Esophagus squamous epithelium (tissue), 5 donors: ENCODE data around the gene COL28A1. TPM values are rescaled to one million over a fixed set of nuclear protein-coding genes. Genes with fewer than 3 reads are reported as not detected.
A peak's percentile ranks its signal among the peaks of the same experiment; 100 is the strongest.

Experiments
- DNase-seq: peaks from one replicate; lab custom pipeline; 2025; lab: John Stamatoyannopoulos, UW
- H3K27ac ChIP-seq, 4 donors: fragments of 200-600 bp; sonication (generic); one replicate each; pipeline ENCODE4 v1.5.1; 2016 to 2019; ENCODE audit warnings: mild to moderate bottlenecking in 1 of 4
- H3K27me3 ChIP-seq, 4 donors: fragments of 200-600 bp; sonication (generic); 1 replicate in 3 of 4; 2 replicates in 1 of 4; pipeline versions ENCODE4 v1.5.1 to v1.6.0; 2017 to 2021; ENCODE audit warnings: antibody characterized with exemption in 1 of 4
- H3K36me3 ChIP-seq, 3 donors: fragments of 200-600 bp; sonication (generic); one replicate each; pipeline ENCODE4 v1.5.1; 2016 to 2019
- H3K4me1 ChIP-seq, 3 donors: fragments of 200-600 bp; sonication (generic); one replicate each; pipeline ENCODE4 v1.5.1; 2017 to 2019
- H3K4me3 ChIP-seq, 4 donors: fragments of 200-600 bp; sonication (generic); 1 replicate in 3 of 4; 2 replicates in 1 of 4; pipeline ENCODE4 v1.5.1; 2016 to 2019; ENCODE audit warnings: mild to moderate bottlenecking in 2 of 4, moderate library complexity in 1 of 4
- H3K9me3 ChIP-seq, 3 donors: fragments of 200-600 bp; sonication (generic); one replicate each; pipeline ENCODE4 v1.5.1; 2016 to 2019
- POLR2A ChIP-seq, 4 donors: fragments of 450-650 bp; IDR thresholded peaks; one replicate each; pipeline ENCODE4 v1.6.1; 2017; ENCODE audit warnings: antibody characterized with exemption in 4 of 4, mild to moderate bottlenecking in 4 of 4, moderate library complexity in 3 of 4
- WGBS, 2 donors: methylation state at CpG; one replicate each; pipeline ENCODE4 v1.1.5; 2018; 5-methylcytosine and 5-hydroxymethylcytosine counted together
- intact Hi-C: fragments of 100-400 bp; cut with DNase I; formaldehyde crosslinking; loops from one replicate; pipeline ENCODE4 v1.15.0; 2022
- total RNA-seq, 4 donors: library from RNA; depleted of rRNA; stranded (reverse); fragments of >200 nt; gene quantifications; one replicate each; pipeline ENCODE4 v1.1.0, GENCODE V29; 2016
- TF ChIP-seq, protein P1 (sequence below), 6 experiments: fragments of 450-650 bp in 4 of 6; fragments of 200-600 bp in 2 of 6; sonication (generic) in 2 of 6; IDR thresholded peaks; one replicate each; pipeline ENCODE4 v1.5.1; 2016 to 2019; ENCODE audit warnings: antibody characterized with exemption in 6 of 6, mild to moderate bottlenecking in 4 of 6, moderate library complexity in 4 of 6
- donor health status: DM: yes; HTN: yes; CAD: no.

COL28A1 gene
- total RNA-seq, 4 donors from 2014 or later, result 0.11 to 3.1 (median 0.40) TPM

GRCh38 chr7:7327423-7327822, 208.2 kb downstream of the COL28A1 start:
- H3K4me1 ChIP-seq, result peaks cover 20 to 100% (median 37%) of the 10 kb centered on the region in 3 donors
- no peaks in the 10 kb centered on the region for H3K27me3 ChIP-seq
- WGBS, 2 donors, result 23 to 36% methylated on average over 2 of the region's 2 CpGs
- DNase-seq, result no peak
- no peak overlapping the region for H3K4me3 ChIP-seq
- no peak for TF ChIP-seq POLR2A (IDR thresholded peaks at IDR 0.05)
- TF ChIP-seq, protein P1, sequence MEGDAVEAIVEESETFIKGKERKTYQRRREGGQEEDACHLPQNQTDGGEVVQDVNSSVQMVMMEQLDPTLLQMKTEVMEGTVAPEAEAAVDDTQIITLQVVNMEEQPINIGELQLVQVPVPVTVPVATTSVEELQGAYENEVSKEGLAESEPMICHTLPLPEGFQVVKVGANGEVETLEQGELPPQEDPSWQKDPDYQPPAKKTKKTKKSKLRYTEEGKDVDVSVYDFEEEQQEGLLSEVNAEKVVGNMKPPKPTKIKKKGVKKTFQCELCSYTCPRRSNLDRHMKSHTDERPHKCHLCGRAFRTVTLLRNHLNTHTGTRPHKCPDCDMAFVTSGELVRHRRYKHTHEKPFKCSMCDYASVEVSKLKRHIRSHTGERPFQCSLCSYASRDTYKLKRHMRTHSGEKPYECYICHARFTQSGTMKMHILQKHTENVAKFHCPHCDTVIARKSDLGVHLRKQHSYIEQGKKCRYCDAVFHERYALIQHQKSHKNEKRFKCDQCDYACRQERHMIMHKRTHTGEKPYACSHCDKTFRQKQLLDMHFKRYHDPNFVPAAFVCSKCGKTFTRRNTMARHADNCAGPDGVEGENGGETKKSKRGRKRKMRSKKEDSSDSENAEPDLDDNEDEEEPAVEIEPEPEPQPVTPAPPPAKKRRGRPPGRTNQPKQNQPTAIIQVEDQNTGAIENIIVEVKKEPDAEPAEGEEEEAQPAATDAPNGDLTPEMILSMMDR (IDR thresholded peaks at IDR 0.05), result no peak
- H3K27ac ChIP-seq, result peak overlapping the region in 2 of 4 donors; percentile 49 to 73
- H3K9me3 ChIP-seq, result no peaks in the 10 kb centered on the region
- no peaks in the 10 kb centered on the region for H3K36me3 ChIP-seq
- intact Hi-C loops, result no loop called here

DNA sequence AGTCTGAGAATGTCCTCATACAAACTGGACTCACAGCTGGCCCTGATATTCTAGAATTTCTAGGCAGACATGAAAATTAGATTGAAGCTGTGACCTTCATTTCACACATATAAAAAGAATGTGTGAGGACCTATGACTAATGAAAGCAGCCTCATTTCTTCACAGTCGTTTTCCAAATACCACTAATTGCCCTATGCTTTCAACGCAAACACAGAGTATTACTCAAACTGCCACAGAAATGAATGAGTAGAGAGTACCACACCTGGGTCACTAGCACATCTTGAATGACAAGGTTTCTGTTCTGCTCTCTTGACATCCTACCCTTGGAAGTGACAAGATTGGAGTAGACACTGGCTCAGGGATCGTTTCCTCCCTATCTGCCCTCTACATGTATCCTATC, 211.0 kb downstream of the COL28A1 start:
- TF ChIP-seq, protein P1 (IDR thresholded peaks at IDR 0.05), result no peak
- no peak for TF ChIP-seq POLR2A (IDR thresholded peaks at IDR 0.05)
- Histone ChIP-seq H3K36me3 (no peaks in the 10 kb centered on the region), H3K9me3 (no peaks in the 10 kb centered on the region), H3K27ac (peak overlapping the region; percentile 16 to 82 (median 60)), H3K4me1 (peaks cover 14 to 98% (median 29%) of the 10 kb centered on the region in 3 donors), H3K27me3 (no peaks in the 10 kb centered on the region), H3K4me3 (no peak overlapping the region)
- 52% methylated on average over 3 of the region's 3 CpGs for WGBS, 2 donors
- intact Hi-C loops, result no loop called here
- no peak for DNase-seq

DNA sequence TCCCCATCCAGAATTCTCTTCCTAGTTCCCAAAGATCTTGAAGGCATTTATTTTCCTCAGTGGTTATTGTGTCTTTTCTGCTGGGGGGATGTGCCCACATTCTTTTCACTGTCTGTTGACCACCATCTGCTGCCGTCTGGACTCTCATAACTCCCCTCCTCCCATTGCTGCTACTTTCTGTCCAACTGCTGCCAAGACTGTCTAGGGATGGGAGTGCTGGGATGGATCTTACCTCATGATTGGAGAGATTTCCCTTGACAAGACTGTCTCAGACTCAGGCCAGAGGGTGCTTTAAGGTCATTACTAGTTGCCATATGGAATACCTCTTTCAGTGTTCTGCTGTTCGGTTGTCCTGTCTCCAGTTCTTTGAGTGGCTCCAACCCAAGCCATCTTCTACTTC, 211.8 kb downstream of the COL28A1 start:
- H3K4me3 ChIP-seq, result no peak overlapping the region
- WGBS, 2 donors, result 72 to 82% methylated on average over 2 of the region's 2 CpGs
- no peaks in the 10 kb centered on the region for H3K9me3 ChIP-seq
- intact Hi-C loops, result no loop called here
- no peaks in the 10 kb centered on the region for H3K36me3 ChIP-seq
- H3K27ac ChIP-seq, result peak overlapping the region in 3 of 4 donors; percentile 16 to 82 (median 82)
- TF ChIP-seq, protein P1 (IDR thresholded peaks at IDR 0.05), result no peak
- TF ChIP-seq POLR2A (IDR thresholded peaks at IDR 0.05), result no peak
- no peaks in the 10 kb centered on the region for H3K27me3 ChIP-seq
- DNase-seq, result no peak
- H3K4me1 ChIP-seq, result peaks cover 12 to 98% (median 26%) of the 10 kb centered on the region in 3 donors

GRCh38 chr7:7323352-7323751, 212.3 kb downstream of the COL28A1 start:
- DNase-seq, result no peak
- intact Hi-C loops, result no loop called here

GRCh38 chr7:7321681-7322080, 214.0 kb downstream of the COL28A1 start:
- no peak overlapping the region for H3K4me3 ChIP-seq
- DNase-seq, result no peak
- H3K4me1 ChIP-seq, result peaks cover 12 to 76% (median 14%) of the 10 kb centered on the region in 3 donors
- TF ChIP-seq POLR2A (IDR thresholded peaks at IDR 0.05), result no peak
- TF ChIP-seq, protein P1 (IDR thresholded peaks at IDR 0.05), result no peak
- H3K27me3 ChIP-seq, result no peaks in the 10 kb centered on the region
- H3K27ac ChIP-seq, result peak overlapping the region; percentile 70 to 82 (median 78)
- intact Hi-C loops, result no loop called here
- no peaks in the 10 kb centered on the region for H3K36me3 ChIP-seq
- 31 to 37% methylated on average over 5 of the region's 5 CpGs for WGBS, 2 donors
- H3K9me3 ChIP-seq, result no peaks in the 10 kb centered on the region

More at GRCh38 chr7:7323352-7323751, 212.3 kb downstream of the COL28A1 start:
- no peaks in the 10 kb centered on the region for H3K9me3 ChIP-seq
- H3K4me1 ChIP-seq, result peaks cover 12 to 92% (median 21%) of the 10 kb centered on the region in 3 donors
- peak overlapping the region in 2 of 4 donors; percentile 82 for H3K27ac ChIP-seq
- no peaks in the 10 kb centered on the region for H3K27me3 ChIP-seq
- H3K4me3 ChIP-seq, result no peak overlapping the region
- TF ChIP-seq, protein P1 (IDR thresholded peaks at IDR 0.05), result no peak
- TF ChIP-seq POLR2A (IDR thresholded peaks at IDR 0.05), result no peak
- WGBS, 2 donors, result 51 to 53% methylated on average over 6 of the region's 6 CpGs
- no peaks in the 10 kb centered on the region for H3K36me3 ChIP-seq
